ENCODE results near the gene PCID2.
"Not testable (repeated sequence)": the region's sequence is repeated elsewhere in the genome, so short reads cannot be mapped to it uniquely, and the experiment has no call there.

Gene PCID2

DNA sequence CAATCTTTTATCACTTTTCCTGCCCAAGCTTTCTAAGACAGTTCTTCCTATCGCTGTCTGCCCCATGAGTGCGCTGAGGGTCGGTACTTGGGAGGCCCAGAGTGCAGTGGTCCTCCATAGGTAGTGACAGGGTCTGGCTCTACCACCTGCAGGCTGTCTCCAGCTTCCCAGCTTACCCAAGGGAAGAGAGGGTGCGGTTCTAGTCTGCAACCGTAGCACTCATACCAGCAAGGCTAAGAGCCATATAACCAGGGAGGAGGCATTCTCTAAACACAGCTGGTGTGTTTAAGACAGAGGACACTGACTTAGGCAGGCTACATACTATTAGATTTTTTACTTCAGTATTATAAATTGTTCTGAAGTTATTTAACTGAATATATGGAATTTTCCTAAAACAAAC, 41.8 kb downstream of the PCID2 start:
- TF ChIP-seq, protein P1, sequence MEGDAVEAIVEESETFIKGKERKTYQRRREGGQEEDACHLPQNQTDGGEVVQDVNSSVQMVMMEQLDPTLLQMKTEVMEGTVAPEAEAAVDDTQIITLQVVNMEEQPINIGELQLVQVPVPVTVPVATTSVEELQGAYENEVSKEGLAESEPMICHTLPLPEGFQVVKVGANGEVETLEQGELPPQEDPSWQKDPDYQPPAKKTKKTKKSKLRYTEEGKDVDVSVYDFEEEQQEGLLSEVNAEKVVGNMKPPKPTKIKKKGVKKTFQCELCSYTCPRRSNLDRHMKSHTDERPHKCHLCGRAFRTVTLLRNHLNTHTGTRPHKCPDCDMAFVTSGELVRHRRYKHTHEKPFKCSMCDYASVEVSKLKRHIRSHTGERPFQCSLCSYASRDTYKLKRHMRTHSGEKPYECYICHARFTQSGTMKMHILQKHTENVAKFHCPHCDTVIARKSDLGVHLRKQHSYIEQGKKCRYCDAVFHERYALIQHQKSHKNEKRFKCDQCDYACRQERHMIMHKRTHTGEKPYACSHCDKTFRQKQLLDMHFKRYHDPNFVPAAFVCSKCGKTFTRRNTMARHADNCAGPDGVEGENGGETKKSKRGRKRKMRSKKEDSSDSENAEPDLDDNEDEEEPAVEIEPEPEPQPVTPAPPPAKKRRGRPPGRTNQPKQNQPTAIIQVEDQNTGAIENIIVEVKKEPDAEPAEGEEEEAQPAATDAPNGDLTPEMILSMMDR (IDR thresholded peaks at IDR 0.05; ENCODE audit: borderline replicate concordance, insufficient read depth, low read depth, low read length) = no peak
- H3K4me3 ChIP-seq (ENCODE audit: low read depth, low read length) = no peak overlapping the region

DNA sequence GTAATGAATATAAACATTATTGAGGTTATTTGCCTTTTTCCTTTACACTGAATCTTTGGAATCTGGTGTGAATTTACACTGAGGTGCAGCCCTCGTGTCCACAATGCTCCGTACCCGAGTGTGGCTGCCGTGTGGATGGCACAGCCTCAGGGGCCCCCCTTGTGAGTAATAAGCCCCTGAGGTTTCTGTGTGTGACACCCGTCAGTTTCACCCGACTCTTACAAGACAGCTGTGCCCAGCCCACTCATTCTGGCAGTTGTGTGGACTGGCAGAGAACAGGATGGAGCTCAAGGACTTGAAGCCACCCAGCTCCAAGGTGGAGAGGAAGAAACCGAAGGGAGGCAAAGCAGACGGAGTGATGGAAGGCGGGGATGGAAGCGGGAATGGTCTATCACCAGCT, 42.2 kb downstream of the PCID2 start:
- TF ChIP-seq, protein P1 (IDR thresholded peaks at IDR 0.05; ENCODE audit: borderline replicate concordance, insufficient read depth, low read depth, low read length) = no peak
- no peak overlapping the region for H3K4me3 ChIP-seq (ENCODE audit: low read depth, low read length)

DNA sequence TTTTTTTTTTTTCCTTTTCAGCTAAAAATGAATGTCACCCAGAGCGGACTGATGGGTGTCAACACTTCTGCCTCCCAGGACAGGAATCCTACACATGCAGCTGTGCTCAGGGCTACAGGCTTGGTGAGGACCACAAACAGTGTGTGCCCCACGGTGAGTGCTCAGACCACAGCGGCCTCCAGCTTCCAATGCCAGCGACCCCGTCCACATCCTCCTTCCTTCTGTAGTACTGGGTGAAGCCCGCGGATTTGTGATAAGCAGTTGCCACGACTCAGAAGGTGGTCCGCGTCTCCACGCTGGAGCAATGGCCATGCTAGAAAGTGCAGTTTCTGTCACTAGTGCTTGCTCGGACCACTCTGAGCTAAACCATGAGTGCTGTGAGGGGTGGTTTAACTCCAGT, 44.0 kb downstream of the PCID2 start:
- no peak overlapping the region for H3K4me3 ChIP-seq (ENCODE audit: low read depth, low read length)
- TF ChIP-seq, protein P1 (IDR thresholded peaks at IDR 0.05; ENCODE audit: borderline replicate concordance, insufficient read depth, low read depth, low read length) = no peak

DNA sequence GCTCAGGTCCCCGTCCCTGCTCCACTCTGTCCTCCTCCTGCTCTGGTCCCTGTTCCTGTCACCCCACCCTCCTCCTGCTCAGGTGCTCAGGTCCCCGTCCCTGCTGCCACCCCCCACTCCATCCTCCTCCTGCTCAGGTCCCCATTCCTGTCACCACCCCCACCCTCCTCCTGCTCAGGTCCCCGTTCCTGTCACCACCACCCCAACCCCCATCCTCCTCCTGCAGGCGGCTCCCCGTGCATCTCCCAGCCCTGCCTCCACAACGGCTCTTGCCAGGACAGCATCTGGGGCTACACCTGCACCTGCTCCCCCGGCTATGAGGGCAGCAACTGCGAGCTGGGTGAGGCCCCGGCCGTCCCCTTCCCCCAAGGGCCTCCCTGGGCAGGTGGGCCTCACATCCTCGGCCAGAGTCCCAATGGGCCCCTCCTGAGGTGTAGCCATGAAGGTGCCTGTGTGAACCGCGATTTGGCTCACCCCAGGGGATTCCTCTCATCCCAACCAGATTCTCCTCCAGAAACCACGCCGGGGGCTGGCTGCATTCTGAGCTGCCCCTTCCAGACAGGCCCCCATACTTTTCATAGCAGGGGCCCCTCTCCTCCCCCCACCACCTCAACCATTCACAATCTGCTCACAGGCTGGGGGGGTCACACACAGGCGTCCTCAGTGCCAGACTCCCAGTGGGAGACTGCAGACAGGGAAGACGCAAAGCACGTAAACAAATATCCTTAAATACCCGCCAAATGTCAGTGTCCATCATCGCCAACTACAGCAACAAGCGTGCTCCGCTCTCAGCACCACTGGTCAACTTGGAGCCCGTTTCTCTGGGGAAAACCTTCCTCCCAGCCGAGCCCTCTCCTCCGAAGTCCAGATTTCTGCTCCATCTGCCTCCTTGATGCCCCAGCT, 45.4 kb downstream of the PCID2 start:
- no peak overlapping the region for H3K4me3 ChIP-seq (ENCODE audit: low read depth, low read length)
- TF ChIP-seq, protein P1 (IDR thresholded peaks at IDR 0.05; ENCODE audit: borderline replicate concordance, insufficient read depth, low read depth, low read length) = no peak

DNA sequence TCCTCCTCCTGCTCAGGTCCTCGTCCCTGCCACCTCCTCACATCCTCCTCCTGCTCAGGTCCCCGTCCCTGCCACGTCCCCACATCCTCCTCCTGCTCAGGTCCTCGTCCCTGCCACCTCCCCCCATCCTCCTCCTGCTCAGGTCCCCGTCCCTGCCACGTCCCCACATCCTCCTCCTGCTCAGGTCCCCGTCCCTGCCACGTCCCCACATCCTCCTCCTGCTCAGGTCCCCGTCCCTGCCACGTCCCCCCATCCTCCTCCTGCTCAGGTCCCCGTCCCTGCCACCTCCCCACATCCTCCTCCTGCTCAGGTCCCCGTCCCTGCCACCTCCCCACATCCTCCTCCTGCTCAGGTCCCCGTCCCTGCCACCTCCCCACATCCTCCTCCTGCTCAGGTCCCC, 46.5 kb downstream of the PCID2 start:
- not testable (repeated sequence) for H3K4me3 ChIP-seq (ENCODE audit: low read depth, low read length)

DNA sequence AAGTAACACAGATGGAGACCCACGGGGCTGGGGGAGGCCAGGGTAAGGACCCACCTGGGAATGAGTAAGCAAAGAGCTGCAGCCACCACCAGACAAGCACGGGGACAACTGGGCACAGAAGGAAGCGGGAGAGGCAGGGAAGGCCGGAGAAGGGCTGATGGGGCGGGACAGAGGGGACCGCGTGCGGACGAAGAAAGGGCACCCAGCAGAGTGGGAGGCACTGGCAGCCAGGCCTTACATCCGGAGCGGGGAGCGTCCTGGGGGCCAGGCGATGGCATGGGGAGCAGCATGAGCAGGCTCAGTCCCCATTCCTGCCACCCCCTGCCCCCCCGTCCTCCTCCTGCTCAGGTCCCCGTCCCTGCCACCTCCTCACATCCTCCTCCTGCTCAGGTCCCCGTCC, 47.0 kb downstream of the PCID2 start:
- TF ChIP-seq, protein P1 (IDR thresholded peaks at IDR 0.05; ENCODE audit: borderline replicate concordance, insufficient read depth, low read depth, low read length) = no peak
- H3K4me3 ChIP-seq (ENCODE audit: low read depth, low read length) = no peak overlapping the region

DNA sequence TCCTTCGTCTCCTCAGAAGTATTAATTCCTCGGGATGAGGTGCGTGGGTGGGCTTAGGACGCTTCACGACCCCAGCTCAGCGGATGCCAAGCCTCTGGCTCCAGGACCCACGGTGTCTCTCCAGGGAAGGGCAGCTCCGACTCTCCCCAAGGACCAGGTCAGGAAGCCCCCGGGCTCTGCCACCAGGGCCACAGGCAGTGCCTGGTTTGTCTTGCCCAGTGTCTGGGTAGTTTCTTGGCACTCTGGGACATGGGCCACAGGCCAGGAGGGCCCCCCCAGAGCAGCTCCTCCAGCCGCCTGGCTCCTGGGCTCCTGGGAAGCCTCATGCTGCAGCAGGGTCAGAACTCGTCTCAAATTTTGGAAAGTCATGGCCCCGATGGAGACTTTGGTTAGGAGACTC, 47.5 kb downstream of the PCID2 start:
- TF ChIP-seq, protein P1 (IDR thresholded peaks at IDR 0.05; ENCODE audit: borderline replicate concordance, insufficient read depth, low read depth, low read length) = no peak
- no peak overlapping the region for H3K4me3 ChIP-seq (ENCODE audit: low read depth, low read length)

All from GM12875 (cell line).